D721Med (cell line): ENCODE results near the gene PRKN.

ENCODE experiments used
- DNase-seq: peaks from one replicate; pipeline ENCODE4 v3.0.0; 2011; ENCODE audit warnings: low spot score; ENCODE audit not compliant: insufficient read length
- FAIRE-seq: peaks from 2 replicates; lab custom pipeline; 2011; peaks lifted over from hg19 to GRCh38; lab: Jason Lieb, UNC
- CTCF ChIP-seq: IDR thresholded peaks from 2 replicates; pipeline ENCODE4 v1.5.1; 2012; ENCODE audit warnings: mild to moderate bottlenecking, control low read depth; ENCODE audit not compliant: insufficient read depth; ENCODE audit errors: missing control alignments

PRKN gene

GRCh38 chr6:161459008-161459615, 1268.5 kb downstream of the PRKN start:
- no peak for DNase-seq
- FAIRE-seq, result no peak
- no peak for TF ChIP-seq CTCF

- no peak for TF ChIP-seq CTCF
- DNase-seq, result no peak
- no peak for FAIRE-seq
Measured at GRCh38 chr6:161458201-161458951, 1269.2 kb downstream of the PRKN start.

- no peak for TF ChIP-seq CTCF
- no peak for DNase-seq
- FAIRE-seq, result no peak
Measured at GRCh38 chr6:161455848-161456247, 1271.7 kb downstream of the PRKN start.

- DNase-seq (no peak), FAIRE-seq (no peak)
- TF ChIP-seq CTCF, result no peak
Measured at GRCh38 chr6:161453558-161453957, 1274.0 kb downstream of the PRKN start.

- FAIRE-seq (no peak), DNase-seq (no peak)
- TF ChIP-seq CTCF, result no peak
Measured at GRCh38 chr6:161452241-161452640, 1275.3 kb downstream of the PRKN start.

- DNase-seq (no peak), FAIRE-seq (no peak)
- TF ChIP-seq CTCF, result no peak
Measured at GRCh38 chr6:161449521-161449920, 1278.0 kb downstream of the PRKN start.

GRCh38 chr6:161446949-161447348, 1280.6 kb downstream of the PRKN start:
- TF ChIP-seq CTCF, result no peak
- FAIRE-seq, result no peak
- no peak for DNase-seq
